Ectodermal cell (in vitro differentiated cells): Measurements from ENCODE around the gene LCN10.
"Not testable (repeated sequence)": the region's sequence is repeated elsewhere in the genome, so short reads cannot be mapped to it uniquely, and the experiment has no call there.

Source experiments
- H3K27ac ChIP-seq: 2 replicates; pipeline ENCODE4 v1.7.0; 2013; ENCODE audit warnings: mild to moderate bottlenecking, low read depth, low read length; ENCODE audit not compliant: insufficient read depth, poor library complexity, severe bottlenecking
- H3K27me3 ChIP-seq: 2 replicates; pipeline ENCODE4 v1.7.0; 2013; ENCODE audit warnings: mild to moderate bottlenecking, low read length; ENCODE audit not compliant: insufficient read depth, control insufficient read depth, poor library complexity, severe bottlenecking
- H3K36me3 ChIP-seq: one replicate; pipeline ENCODE4 v1.7.0; 2013; ENCODE audit warnings: low read length; ENCODE audit not compliant: control insufficient read depth, insufficient read depth
- H3K4me1 ChIP-seq: one replicate; pipeline ENCODE4 v1.7.0; 2013; ENCODE audit warnings: low read length; ENCODE audit not compliant: control insufficient read depth, insufficient read depth
- H3K4me3 ChIP-seq: 2 replicates; pipeline ENCODE4 v1.7.0; 2013; ENCODE audit warnings: low read depth, low read length, control low read depth; ENCODE audit not compliant: insufficient read depth
- H3K9me3 ChIP-seq: 2 replicates; pipeline ENCODE4 v1.7.0; 2013; ENCODE audit warnings: mild to moderate bottlenecking, low read length, moderate library complexity; ENCODE audit not compliant: control insufficient read depth
- WGBS, 2 experiments: methylation state at CpG; one replicate each; pipeline ENCODE4 v1.1.7; 2013; ENCODE audit warnings: missing lambda C conversion rate in 2 of 2; 5-methylcytosine and 5-hydroxymethylcytosine counted together

Gene LCN10

GRCh38 chr9:136762221-136762691, 19.5 kb upstream of the LCN10 start:
- Histone ChIP-seq H3K9me3 (no peaks in the 10 kb centered on the region), H3K27ac (no peak overlapping the region), H3K4me1 (peaks cover 5% of the 10 kb centered on the region), H3K27me3 (no peaks in the 10 kb centered on the region), H3K36me3 (no peaks in the 10 kb centered on the region), H3K4me3 (no peak overlapping the region)
- 90% methylated on average over 17 of the region's 17 CpGs for WGBS, 2 experiments

DNA sequence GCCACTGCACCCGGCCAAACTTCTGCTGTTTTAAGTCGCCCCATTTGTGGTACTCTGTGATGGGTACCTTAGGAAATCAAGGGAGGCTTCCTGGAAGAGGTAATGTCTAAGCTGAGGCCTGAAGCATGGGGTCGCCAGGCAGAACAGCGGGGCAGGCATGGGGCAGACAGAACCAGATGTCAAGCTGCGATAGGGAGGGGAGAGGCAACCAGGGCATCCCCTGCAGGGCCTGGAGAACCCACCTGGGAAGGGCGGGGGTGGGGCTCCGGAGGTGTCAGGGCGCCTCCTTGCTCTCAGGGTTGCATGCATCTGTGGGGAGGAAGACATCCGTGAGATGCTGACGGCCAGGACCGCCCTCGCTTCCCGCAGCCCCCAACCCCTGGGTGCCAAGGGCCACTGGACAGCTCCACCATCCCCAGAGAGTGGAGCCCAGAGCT, 18.8 kb upstream of the LCN10 start:
- H3K36me3 ChIP-seq = no peaks in the 10 kb centered on the region
- no peak overlapping the region for H3K27ac ChIP-seq
- H3K4me3 ChIP-seq = no peak overlapping the region
- no peaks in the 10 kb centered on the region for H3K9me3 ChIP-seq
- peaks cover 5% of the 10 kb centered on the region for H3K4me1 ChIP-seq
- H3K27me3 ChIP-seq = no peaks in the 10 kb centered on the region
- WGBS, 2 experiments = 93% methylated on average over 13 of the region's 13 CpGs

GRCh38 chr9:136760834-136761544, 18.2 kb upstream of the LCN10 start:
- not testable (repeated sequence) for H3K4me1 ChIP-seq, H3K36me3 ChIP-seq, H3K4me3 ChIP-seq, H3K9me3 ChIP-seq, H3K27ac ChIP-seq, H3K27me3 ChIP-seq
- 74 to 77% methylated on average over 22 of the region's 22 CpGs for WGBS, 2 experiments

DNA sequence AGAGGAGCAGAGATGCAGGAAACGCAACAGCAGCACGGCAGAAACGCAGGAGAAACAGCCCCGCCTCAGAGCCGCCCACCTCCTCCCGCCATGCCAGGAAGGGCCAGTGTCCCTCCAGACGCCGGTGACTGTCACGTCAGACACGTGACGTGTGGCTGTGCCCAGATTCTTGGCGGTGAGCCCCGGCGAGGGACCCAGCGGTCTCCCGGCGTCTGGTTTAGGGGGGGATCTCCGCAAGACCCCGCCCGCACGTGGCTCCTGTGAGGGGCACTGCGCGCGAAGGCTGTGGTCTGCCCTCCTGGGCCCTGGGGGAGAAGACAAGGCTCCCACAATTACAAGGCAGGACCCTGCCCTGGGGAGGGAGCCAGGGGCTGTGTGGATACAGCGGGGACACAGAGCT, 17.7 kb upstream of the LCN10 start:
- no peaks in the 10 kb centered on the region for H3K36me3 ChIP-seq
- H3K4me3 ChIP-seq = no peak overlapping the region
- no peaks in the 10 kb centered on the region for H3K9me3 ChIP-seq
- H3K4me1 ChIP-seq = peaks cover 5% of the 10 kb centered on the region
- 89 to 90% methylated on average over 25 of the region's 25 CpGs for WGBS, 2 experiments
- H3K27ac ChIP-seq = no peak overlapping the region
- no peaks in the 10 kb centered on the region for H3K27me3 ChIP-seq

- Histone ChIP-seq H3K9me3 (no peaks in the 10 kb centered on the region), H3K36me3 (no peaks in the 10 kb centered on the region), H3K4me1 (peaks cover 7% of the 10 kb centered on the region), H3K27me3 (no peaks in the 10 kb centered on the region), H3K4me3 (no peak overlapping the region), H3K27ac (no peak overlapping the region)
- WGBS, 2 experiments = 91 to 93% methylated on average over 27 of the region's 27 CpGs
These were observed 16.9 kb upstream of the LCN10 start for GRCh38 chr9:136759436-136760325.

DNA sequence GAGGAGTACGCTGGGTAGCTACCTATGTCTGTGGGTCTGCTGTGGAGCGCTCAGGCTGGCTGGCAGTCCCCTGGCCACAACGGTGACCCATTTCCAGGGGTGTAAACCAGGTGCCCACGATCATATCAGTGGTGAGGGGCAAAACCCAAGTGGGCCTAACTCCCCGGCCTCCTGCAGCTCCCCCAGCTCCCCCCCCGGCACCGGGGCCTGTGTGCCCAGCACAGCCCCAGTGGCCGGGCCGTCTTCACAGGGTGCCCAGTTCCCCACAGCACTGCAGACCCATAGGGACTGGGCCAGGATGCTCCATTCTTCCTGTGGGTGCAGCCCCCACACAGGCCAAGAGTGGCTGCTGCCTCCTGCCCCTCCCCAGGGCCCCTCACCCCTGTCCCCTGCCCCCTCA, 16.3 kb upstream of the LCN10 start:
- H3K36me3 ChIP-seq = no peaks in the 10 kb centered on the region
- H3K9me3 ChIP-seq = no peaks in the 10 kb centered on the region
- H3K4me3 ChIP-seq = no peak overlapping the region
- no peaks in the 10 kb centered on the region for H3K27me3 ChIP-seq
- no peak overlapping the region for H3K27ac ChIP-seq
- 89 to 90% methylated on average over 9 of the region's 9 CpGs for WGBS, 2 experiments
- H3K4me1 ChIP-seq = peaks cover 9% of the 10 kb centered on the region

- Histone ChIP-seq H3K27me3 (no peaks in the 10 kb centered on the region), H3K4me3 (no peak overlapping the region), H3K9me3 (no peaks in the 10 kb centered on the region), H3K4me1 (peaks cover 4% of the 10 kb centered on the region), H3K36me3 (no peaks in the 10 kb centered on the region), H3K27ac (no peak overlapping the region)
- 92 to 94% methylated on average over 20 of the region's 20 CpGs for WGBS, 2 experiments
These were observed 15.0 kb upstream of the LCN10 start for GRCh38 chr9:136757751-136758140.

- Histone ChIP-seq H3K4me1 (peaks cover 4% of the 10 kb centered on the region), H3K27ac (no peak overlapping the region), H3K4me3 (no peak overlapping the region), H3K27me3 (no peaks in the 10 kb centered on the region), H3K36me3 (no peaks in the 10 kb centered on the region), H3K9me3 (no peaks in the 10 kb centered on the region)
- WGBS, 2 experiments = 91% methylated on average over 20 of the region's 20 CpGs
These were observed 14.6 kb upstream of the LCN10 start for GRCh38 chr9:136757328-136757727.

DNA sequence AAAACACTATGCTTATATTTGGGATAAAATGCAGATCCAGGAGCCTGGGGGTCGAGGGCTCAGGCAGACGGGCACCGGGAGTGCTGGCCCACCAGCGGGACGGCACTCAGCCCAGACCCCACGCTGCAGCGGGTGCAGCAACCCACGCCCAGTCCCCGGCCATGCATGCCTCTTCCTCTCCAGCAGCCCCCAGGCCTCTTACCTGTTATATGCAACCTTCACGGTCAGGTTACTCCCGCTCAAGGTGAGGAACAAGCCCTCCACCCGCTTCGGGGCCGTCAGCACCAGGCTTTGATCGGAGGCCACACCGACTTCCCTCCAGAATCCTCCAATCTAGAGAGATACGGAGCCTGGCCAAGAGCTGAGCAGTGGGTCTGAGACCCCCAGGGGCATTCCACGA, 14.1 kb upstream of the LCN10 start:
- H3K9me3 ChIP-seq = no peaks in the 10 kb centered on the region
- peaks cover 4% of the 10 kb centered on the region for H3K4me1 ChIP-seq
- H3K27me3 ChIP-seq = no peaks in the 10 kb centered on the region
- H3K36me3 ChIP-seq = no peaks in the 10 kb centered on the region
- H3K27ac ChIP-seq = no peak overlapping the region
- 93 to 94% methylated on average over 18 of the region's 18 CpGs for WGBS, 2 experiments
- no peak overlapping the region for H3K4me3 ChIP-seq

- Histone ChIP-seq H3K4me1 (peaks cover 4% of the 10 kb centered on the region), H3K27me3 (no peaks in the 10 kb centered on the region), H3K36me3 (no peaks in the 10 kb centered on the region), H3K27ac (no peak overlapping the region), H3K9me3 (no peaks in the 10 kb centered on the region), H3K4me3 (no peak overlapping the region)
- WGBS, 2 experiments = 95 to 97% methylated on average over 4 of the region's 4 CpGs
These were observed 13.3 kb upstream of the LCN10 start for GRCh38 chr9:136756134-136756438.
